Thyroid gland (tissue), 4 donors: Measurements from ENCODE around the gene NPDC1.

Source experiments
- POLR2A ChIP-seq, 2 donors: fragments of 450-650 bp; IDR thresholded peaks; one replicate each; pipeline ENCODE4 v1.6.1; 2017; ENCODE audit warnings: antibody characterized with exemption in 2 of 2, mild to moderate bottlenecking in 2 of 2, moderate library complexity in 1 of 2
- TF ChIP-seq, protein P1 (sequence below), 6 experiments: fragments of 200-600 bp in 3 of 6; fragments of 450-650 bp in 3 of 6; sonication (generic) in 3 of 6; IDR thresholded peaks; one replicate each; pipeline ENCODE4 v1.5.1; 2016 to 2019; ENCODE audit warnings: antibody characterized with exemption in 6 of 6, mild to moderate bottlenecking in 2 of 6, inconsistent platforms in 1 of 6, moderate library complexity in 1 of 6

DNA sequence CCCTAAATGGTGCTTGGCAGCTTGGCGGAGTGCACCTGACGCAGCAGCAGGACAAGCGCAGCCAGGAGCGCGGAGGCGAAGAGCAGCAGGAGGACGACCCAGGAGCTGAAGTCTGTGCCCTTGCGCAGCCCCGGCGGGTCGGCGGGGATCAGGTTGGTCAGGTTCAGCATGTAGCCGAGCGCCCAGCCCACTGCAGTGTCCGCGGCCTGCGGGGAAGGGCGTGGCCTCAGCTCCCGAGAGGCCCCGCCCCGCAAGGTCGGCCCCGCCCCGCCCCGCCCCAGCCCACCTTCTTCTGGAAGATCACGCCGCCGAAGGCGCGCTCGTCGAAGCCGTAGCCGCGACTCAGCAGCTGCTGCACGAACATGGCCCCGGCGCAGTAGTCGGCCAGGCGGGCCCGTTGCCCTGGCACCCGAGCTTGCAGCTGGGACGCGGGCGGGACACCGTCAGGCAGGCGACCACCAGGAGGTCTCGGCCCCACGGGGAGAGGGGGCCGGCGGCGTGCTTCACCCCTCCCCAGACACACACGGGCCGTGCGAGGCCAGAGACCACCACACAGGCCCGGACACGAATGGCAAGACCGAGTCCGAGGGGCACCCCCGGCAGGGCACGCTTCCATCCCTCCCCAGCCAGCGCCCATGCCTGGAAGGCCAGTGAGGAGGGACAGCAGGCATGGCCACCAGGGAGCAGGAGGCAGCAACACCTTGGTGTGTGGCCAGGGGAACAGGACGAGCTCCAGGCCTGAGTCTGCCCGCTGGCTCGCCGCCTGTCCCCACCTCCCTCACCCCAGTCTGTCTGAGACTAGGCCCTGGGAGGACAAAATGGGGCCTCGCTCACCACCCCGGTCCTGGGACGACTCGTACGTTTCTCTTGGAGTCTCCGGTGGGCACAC is 2.9 kb upstream of the NPDC1 start:
- TF ChIP-seq, protein P1, sequence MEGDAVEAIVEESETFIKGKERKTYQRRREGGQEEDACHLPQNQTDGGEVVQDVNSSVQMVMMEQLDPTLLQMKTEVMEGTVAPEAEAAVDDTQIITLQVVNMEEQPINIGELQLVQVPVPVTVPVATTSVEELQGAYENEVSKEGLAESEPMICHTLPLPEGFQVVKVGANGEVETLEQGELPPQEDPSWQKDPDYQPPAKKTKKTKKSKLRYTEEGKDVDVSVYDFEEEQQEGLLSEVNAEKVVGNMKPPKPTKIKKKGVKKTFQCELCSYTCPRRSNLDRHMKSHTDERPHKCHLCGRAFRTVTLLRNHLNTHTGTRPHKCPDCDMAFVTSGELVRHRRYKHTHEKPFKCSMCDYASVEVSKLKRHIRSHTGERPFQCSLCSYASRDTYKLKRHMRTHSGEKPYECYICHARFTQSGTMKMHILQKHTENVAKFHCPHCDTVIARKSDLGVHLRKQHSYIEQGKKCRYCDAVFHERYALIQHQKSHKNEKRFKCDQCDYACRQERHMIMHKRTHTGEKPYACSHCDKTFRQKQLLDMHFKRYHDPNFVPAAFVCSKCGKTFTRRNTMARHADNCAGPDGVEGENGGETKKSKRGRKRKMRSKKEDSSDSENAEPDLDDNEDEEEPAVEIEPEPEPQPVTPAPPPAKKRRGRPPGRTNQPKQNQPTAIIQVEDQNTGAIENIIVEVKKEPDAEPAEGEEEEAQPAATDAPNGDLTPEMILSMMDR (IDR thresholded peaks at IDR 0.05), result no peak
- TF ChIP-seq POLR2A (IDR thresholded peaks at IDR 0.05), result no peak
